Right hindlimb (tissue), 1 donor: ENCODE results near the gene AGPAT3.

Experiments used
- DNase-seq: peaks from one replicate; pipeline ENCODE4 v3.0.0-alpha.2; 2018

AGPAT3 gene

DNA sequence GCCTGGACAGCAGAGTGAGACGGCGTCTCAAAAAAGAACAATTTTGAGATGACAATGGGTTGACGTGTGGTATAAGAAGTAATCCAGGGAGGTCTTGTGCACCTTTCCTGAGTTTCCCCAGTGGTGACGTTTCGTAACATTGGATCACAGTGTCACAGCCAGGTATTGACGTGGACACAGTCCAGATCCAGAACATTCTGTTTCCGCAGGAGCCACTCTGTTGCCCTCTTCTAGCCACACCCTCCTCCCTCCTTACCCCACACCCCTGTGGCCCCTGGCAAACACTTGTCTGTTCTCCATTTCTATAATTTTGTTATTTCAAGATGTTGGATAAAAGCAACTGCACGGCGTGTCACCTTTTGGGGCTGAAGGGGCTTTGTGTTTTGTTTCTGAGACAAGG lies 140.6 kb downstream of the AGPAT3 start:
- no peak for DNase-seq

GRCh38 chr21:44006017-44006619 lies 141.1 kb downstream of the AGPAT3 start:
- no peak for DNase-seq

- DNase-seq = no peak
Observed at GRCh38 chr21:44006656-44007055, 141.6 kb downstream of the AGPAT3 start.

- DNase-seq = no peak
Observed at GRCh38 chr21:44010429-44010828, 145.4 kb downstream of the AGPAT3 start.

- no peak for DNase-seq
Observed at GRCh38 chr21:44011123-44011522, 146.1 kb downstream of the AGPAT3 start.

DNA sequence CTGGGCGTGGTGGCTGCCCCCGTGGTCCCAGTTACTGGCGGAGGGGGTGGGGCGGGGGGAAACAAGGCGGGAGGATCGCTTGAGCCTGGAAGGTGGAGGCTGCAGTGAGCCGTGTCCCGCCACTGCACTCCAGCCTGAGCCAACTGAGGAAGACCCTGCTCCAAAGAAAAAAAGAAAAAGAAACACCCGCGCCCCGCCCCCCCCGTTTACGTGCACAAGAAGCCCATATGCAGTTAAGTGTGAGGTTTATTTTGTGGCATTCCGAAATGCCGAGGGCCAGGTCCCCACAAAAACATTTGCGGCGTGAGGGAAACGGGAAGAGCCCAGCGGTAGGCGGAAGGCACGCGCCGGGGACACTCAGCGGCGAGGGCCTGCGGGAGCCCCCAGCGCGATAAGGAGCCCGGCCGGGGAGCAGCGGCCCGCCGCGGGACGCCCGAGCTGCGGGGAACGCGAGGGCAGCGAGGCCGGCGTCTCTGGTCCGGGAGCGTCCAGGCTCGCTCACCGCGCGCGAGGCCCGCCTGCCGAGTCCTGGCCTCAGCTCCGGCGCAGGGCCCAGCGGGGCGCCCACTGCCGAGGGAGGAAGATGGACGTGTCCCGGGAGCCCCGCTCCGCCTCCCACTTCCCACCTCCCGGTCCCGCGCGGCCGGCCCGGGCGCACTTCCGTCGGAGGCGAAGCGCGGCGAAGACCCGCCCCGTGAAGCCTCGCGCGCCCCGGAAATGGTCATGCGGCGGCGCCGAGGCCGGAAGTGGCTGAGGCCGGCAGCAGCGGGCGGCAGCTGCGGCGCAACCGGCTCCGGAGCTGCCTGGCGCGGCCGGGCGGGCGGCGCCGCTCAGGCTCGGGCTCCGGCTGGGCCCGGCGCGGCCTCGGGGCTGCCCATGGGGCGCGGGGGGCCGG lies 146.8 kb downstream of the AGPAT3 start, which contains the start of gene TRAPPC10:
TSS of gene TRAPPC10 (plus strand) at position 731 of the 895 bp plus-strand sequence. CDS start 185 bp downstream, outside the sequence.
- DNase-seq = peak; percentile 91

DNA sequence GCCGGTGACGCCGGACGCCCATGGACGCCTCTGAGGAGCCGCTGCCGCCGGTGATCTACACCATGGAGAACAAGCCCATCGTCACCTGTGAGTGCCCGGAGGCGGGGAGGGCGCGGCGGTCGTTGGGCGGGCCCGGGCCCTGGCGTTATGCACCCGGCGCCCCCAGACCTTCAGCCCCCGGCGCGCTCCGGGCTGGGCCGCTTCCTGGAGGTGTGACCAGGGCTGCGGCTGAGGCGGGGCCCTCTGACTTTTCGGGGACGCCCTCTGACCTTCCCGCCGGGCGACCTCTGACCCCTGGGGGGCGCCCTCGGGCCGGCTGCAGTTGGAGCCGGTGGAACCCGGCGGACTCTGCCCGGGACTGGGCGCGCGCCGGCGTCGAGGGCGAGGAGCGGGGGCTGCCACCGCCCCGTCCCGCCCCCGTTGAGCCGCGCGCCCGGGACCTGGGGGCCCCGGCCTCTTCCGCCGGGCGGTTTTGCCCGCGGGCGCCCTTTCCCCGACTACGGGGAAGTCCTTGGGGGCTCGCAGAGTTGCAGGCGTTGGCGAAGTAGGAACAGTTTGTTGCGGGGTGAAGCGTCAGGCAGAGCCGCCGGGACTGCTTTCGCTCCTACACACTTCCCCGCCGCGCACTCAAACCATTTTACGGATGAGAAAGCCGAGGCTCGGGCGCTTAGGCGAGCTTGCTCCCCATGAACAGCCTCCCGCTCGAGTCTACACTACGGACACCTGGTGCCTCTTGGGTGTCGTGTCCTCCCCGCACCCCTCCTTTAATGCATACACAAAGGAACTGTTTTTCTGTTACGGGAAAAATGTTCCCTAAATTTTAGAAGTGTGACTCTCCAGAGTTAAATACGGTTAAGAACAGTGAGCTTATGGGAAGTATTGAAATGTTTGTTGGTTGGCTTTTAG lies 147.7 kb downstream of the AGPAT3 start:
- peak; percentile 52 for DNase-seq

GRCh38 chr21:44013380-44014088 lies 148.5 kb downstream of the AGPAT3 start:
- DNase-seq = no peak

GRCh38 chr21:44017601-44018000 lies 152.6 kb downstream of the AGPAT3 start:
- no peak for DNase-seq

- no peak for DNase-seq
Observed at GRCh38 chr21:44018127-44018526, 153.1 kb downstream of the AGPAT3 start.

DNA sequence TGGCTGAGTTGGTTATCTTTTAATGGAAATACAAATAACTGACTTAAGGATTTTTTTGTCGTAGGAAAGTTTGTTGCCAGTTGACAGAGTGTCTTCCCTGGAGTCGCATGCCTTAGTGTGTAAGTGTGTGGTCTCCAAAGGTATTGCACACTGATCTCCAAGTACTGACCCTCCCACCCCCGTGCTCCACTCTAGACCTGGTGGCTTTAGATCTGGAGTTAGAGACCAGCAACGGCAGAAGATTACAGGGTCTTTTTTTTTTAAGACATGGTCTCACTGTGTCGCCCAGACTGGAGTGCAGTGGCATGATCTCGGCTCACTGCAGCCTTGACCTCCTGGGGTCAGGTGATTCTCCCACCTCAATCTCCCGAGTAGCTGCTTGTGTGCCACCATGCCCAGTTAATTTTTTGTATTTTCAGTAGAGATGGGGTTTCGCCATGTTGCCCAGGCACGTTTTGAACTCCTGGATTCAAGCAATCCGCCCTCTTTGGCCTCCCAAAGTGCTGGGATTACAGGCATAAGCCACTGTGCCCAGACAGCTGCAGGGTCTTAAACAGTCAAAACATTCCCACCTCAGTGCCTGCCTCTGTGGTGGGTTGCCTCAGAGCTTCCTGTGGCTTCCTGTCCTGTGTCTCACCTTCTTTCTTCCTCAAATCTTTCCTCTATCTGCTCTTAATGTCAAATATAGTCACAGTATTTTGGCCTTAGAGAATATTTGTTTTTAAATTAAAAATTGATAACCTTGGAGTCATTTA lies 154.0 kb downstream of the AGPAT3 start:
- DNase-seq = no peak

DNA sequence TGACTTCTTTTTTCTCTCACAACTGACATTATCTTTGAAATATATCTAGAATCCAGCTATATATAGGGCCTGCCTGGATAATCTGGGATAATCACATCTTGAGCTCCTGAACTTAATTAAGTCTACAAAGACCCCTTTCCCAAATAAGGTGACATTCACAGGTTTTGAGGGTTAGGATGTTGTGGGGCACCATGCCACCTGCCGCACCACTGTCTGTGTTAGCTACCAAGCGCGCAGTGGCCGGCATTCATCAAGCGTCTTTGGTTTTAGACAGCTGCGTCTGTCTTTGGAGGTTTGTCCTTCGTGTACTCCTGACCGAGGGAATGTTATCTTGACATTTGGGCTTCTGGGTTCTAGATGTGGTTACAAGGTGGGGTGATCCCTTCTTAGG lies 154.5 kb downstream of the AGPAT3 start:
- no peak for DNase-seq

DNA sequence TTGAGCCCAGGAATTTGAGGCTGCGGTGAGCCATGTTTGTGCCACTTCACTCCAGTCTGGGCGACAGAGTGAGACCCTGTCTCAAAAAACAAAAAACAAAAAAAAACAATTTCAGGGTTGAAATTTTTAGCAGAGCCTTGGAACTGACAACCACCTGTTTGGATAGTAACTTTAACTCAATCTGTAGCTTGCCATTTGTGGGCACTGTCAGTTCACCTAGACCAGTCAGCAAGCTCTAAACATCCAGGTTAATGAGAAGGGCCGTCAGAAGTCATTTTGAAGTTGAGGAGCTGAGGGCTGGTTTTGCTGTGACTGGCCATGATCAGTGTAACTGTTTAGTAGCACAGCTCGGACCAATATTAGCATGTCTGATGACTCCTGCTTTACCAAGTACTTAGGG lies 155.5 kb downstream of the AGPAT3 start:
- DNase-seq = no peak

DNA sequence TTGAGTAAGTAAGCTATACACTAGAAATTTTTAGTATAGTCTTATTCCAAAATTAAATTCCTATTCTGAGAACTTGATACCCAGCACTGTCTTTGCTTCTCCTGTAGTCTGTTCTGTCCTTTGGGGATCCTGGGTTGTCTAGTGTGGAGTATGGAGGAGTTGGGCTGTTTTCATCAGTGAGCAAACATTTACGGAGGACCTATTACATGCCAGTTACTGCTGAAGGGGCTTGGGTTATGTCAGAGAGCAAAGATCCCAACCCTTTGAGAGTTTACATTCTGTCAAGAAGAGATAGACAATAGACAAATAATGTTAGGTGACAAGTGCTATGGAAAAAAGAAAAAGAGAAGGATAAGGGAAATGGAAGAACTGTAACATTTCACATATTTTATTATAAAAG lies 156.0 kb downstream of the AGPAT3 start:
- DNase-seq = no peak

DNA sequence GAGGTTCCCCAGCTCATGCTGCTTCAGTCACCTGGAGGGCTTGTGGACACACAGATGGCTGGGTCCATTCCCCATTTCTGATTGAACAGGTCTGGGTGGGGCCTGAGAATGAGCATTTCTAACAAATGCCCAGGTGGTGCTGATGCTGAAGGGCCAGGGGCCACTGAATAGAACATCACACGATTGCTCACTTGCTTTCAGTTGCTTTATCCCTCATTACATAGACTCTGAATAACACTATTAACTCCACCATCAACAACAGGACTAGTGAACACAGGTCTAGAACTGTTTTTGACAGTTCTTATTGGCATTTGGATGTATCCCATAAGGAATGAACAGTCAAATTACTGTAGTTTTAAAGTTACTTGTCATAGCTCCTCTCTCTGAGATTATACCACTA lies 159.2 kb downstream of the AGPAT3 start:
- no peak for DNase-seq

DNA sequence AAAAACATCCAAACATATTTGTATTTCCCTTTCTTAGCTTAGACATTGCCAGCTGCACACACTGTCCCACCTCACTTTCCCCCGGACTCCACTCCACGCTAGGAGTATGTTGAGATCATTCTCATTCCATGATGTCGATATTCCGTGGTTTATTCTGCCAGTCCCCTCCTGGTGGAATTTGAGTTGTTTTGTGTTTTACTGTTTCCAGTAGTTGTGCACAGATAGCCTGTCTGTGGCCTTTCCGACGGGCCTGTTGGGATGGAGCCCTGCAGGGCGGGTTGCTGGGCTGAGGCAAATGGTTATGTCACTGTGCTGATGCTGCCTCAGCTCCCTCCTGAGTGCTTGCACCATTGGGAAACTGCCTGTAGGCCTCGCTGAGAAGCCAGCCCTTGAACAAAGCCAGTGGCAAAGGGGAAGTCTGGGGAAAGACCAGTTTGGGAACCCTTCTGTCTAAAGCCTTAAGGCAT lies 159.9 kb downstream of the AGPAT3 start:
- DNase-seq = peak; percentile 55

GRCh38 chr21:44027607-44028286 lies 162.7 kb downstream of the AGPAT3 start:
- DNase-seq = no peak

DNA sequence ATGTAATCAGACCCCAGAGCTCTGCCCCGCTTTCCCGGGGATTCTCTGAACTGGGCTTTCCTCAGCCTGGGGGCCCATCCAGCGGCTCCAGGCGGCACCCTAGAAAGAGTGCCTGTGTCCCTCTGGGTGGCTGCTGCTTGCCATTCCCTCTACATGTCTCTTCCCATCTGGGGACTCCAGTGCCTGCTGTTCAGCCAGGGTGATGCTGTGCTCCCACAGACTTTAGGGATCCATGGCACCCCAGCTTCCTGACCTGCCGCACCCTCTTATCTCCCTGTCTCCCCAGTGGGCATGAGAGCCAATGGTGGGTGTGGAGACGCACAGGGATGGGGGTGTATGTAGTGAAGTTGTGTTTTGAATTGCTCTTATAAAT lies 163.2 kb downstream of the AGPAT3 start:
- DNase-seq = no peak

DNA sequence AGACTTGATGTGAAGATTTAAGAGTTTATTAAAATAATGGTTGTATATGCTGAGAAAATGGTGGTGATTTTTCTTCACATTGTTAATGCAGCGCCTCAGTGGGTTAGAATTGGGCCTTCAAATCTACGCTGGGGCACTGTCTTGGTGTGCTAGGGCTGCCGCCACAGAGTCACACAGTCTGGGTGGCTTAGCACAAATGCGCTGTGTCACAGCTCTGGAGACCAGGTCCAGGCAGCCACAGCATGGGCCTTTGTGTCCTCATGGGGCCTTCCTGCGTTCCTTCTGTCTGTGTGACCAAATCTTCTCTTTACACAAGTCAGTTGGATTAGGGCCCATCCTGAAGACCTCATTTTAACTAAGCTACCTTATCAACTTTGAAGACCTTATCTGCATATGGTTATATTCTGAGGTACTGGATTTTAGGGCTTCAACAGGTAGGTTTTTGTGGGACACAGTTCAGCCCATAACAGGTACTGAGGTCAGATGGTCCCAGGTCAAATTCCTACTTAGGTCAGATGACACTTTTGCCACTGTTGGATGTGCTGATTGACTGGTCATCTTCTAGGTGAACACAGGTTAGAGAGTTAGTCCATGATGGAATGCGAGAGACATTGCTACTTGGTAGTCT lies 164.6 kb downstream of the AGPAT3 start:
- no peak for DNase-seq

GRCh38 chr21:44035244-44035643 lies 170.2 kb downstream of the AGPAT3 start:
- DNase-seq = no peak
